AG04449 (cell line): ENCODE measurements around the gene WDFY2.

ENCODE experiments used
- CTCF ChIA-PET: fragments of 350-600 bp; formaldehyde crosslinking; extraction: SDS; loops from one replicate; lab custom pipeline; 2021; ENCODE audit warnings: antibody characterized with exemption; lab: Yijun Ruan, JAX
- POLR2A ChIA-PET: fragments of 400-600, 350-600 bp; formaldehyde crosslinking; extraction: SDS; loops from one replicate; lab custom pipeline; 2020; ENCODE audit warnings: antibody characterized with exemption, inconsistent platforms; lab: Yijun Ruan, JAX
- DNase-seq: peaks from one replicate; pipeline ENCODE4 v3.0.0-alpha.2; 2010; ENCODE audit warnings: low read depth, low spot score
- H3K4me3 ChIP-seq: 2 replicates; pipeline ENCODE4 v1.5.1; 2011; ENCODE audit warnings: low read depth, mild to moderate bottlenecking, control low read depth, low read length
- CTCF ChIP-seq: IDR thresholded peaks from one replicate; pipeline ENCODE4 v1.5.1; 2011; ENCODE audit warnings: mild to moderate bottlenecking, moderate library complexity, low read length, control low read depth, inconsistent platforms; ENCODE audit not compliant: insufficient read depth; ENCODE audit errors: missing control alignments

The WDFY2 gene

GRCh38 chr13:51814825-51815650 is 230.8 kb downstream of the WDFY2 start:
- CTCF ChIA-PET: interaction anchor here (0.6 to 8.8 kb wide), 42 partner anchors 9 to 691 kb away, joined by 3 to 115 read pairs (median 4); partner anchors contain the start of genes NEK5 and VPS36
- H3K4me3 ChIP-seq: peak overlapping the region; percentile 45
- POLR2A ChIA-PET: no interaction called here
- TF ChIP-seq CTCF: peak; percentile 74
- DNase-seq: no peak

- TF ChIP-seq CTCF: no peak
- POLR2A ChIA-PET: no interaction called here
- DNase-seq: no peak
- CTCF ChIA-PET: interaction anchor here (0.6 to 8.8 kb wide), 37 partner anchors 10 to 692 kb away, joined by 3 to 115 read pairs (median 4); partner anchors contain the start of genes NEK5 and VPS36
- H3K4me3 ChIP-seq: no peak overlapping the region
Measured at GRCh38 chr13:51815848-51816247, 231.6 kb downstream of the WDFY2 start.

- TF ChIP-seq CTCF: no peak
- DNase-seq: no peak
- H3K4me3 ChIP-seq: no peak overlapping the region
- ChIA-PET CTCF (interaction anchor here (1.3 to 8.8 kb wide), 10 partner anchors 10 to 693 kb away, joined by 3 to 115 read pairs (median 18); partner anchors contain the start of gene NEK5), POLR2A (no interaction called here)
Measured at GRCh38 chr13:51816604-51817249, 232.5 kb downstream of the WDFY2 start.
